GM19395 (cell line): ENCODE results near the gene VTI1B.

Experiments
- ATAC-seq: cut with Tn5 transposase; IDR thresholded peaks from one replicate; pipeline ENCODE4 v1.9.1; 2021; ENCODE audit warnings: mild to moderate bottlenecking, moderate library complexity; ENCODE audit not compliant: unreplicated experiment

VTI1B gene

DNA sequence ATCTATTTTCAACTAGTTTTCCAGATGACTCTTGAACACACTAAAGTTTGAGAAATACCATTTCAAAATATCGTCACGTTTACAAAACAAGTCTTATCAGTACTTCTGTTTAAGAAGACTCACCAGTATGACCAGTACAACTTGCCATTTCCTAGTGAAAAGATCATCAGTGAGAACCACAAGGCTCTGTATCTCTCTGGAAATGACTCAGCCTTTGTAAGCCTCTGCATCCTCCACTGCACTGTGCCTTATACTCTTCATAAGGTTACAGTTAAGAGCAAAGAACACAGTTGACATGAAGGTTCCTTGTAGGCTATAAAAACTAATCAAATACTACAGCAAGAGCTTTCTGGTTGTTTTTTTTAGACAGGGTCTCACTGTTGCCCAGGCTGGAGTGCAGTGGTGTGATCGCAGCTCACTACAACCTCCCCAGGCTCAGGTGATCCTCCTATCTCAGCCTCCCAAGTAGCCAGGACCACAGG is 5.7 kb upstream of the VTI1B start:
- peak; percentile 98 for ATAC-seq

DNA sequence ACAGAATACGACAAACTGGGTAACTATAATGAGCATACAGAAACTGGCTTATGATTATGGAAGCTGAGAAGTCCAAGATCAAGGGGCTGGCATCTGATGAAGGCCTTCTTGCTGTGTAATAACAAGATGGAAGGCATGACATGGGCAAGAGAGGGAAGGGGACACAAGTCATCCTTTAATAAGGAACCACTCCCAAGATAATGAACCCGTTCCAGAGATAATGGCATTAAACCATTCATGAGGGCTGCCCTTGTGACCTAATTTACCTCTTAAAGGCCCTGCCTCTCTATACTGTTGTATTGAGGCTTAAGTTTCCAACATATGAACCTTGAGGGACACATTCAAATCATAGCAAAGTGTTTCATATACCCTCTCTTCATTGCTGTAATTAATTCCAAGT is 4.6 kb upstream of the VTI1B start:
- no peak for ATAC-seq

GRCh38 chr14:67675219-67675582 is 769 bp upstream of the VTI1B start:
- ATAC-seq, result no peak

- ATAC-seq, result peak; percentile 60
These were observed 323 bp downstream of the VTI1B start for GRCh38 chr14:67674139-67674479.

DNA sequence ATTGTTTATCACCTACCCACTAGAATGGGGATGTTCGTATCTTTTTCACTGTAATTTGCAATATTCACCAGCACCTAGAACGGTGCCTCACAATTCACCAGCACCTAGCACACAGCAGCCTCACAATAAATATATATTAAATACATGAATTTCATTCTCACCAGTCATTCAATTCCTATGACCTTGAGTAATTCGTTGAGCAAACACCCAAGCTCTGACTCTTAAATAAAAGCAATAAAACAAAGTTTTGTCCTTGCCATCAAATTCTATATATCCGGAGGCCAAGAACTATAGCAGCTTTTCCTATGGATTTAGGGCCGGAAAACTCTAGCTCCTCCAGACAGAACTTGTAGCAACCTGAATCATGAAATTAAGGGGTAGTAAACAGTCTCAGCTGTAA is 981 bp downstream of the VTI1B start:
- no peak for ATAC-seq

- ATAC-seq, result no peak
These were observed 5.9 kb downstream of the VTI1B start for GRCh38 chr14:67668559-67668958.

DNA sequence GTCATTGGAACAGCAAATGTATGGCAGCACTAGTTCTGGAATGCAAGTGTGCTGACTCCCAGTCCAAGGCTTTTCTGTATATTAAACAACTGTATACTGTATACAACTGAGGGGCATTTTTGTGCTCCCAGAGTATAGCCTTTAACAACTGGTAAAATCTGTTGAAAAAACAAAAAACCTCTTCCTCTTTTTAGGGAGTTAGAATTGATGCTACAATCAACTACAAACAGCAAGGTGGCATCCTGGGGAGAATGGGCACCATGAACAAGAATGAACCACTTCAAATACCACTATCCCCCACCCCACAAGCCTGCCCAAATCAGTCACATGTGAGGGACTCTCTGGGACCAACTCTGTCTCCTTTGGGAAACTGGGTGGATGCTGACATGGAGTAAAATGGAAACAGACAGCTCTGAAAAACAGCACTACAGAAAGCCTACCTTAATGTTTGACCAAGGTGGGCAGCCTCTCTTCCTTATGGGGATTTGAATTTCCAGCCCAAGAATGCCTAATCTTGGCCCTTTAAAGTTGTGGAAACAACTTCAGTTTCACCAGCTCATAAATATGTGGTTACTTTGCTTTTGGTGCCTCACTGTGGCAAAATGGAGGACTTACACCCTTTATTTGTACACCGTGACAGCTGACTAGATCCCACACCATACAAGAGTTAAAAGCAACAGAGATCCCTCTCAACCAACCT is 7.5 kb downstream of the VTI1B start:
- ATAC-seq, result peak; percentile 70

- no peak for ATAC-seq
These were observed 8.6 kb downstream of the VTI1B start for GRCh38 chr14:67665868-67666267.

DNA sequence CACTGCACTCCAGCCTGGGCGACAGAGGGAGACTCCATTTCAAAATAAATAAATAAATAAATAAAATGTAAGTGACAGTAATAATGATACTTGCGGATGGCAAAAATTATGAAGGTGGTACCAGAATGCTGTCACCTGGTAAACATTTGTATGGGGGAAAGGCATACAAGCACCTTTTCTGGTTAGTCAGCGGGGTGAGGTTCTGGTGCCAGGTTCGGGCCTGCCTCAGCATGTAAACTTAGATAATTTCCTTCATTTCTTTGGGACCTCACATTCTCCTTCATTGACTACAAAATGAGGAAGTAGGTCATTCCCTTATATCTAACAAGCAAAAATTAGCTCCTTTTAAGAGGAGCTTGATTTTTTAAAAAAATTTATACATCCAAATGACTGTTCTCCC is 10.8 kb downstream of the VTI1B start:
- ATAC-seq, result no peak

DNA sequence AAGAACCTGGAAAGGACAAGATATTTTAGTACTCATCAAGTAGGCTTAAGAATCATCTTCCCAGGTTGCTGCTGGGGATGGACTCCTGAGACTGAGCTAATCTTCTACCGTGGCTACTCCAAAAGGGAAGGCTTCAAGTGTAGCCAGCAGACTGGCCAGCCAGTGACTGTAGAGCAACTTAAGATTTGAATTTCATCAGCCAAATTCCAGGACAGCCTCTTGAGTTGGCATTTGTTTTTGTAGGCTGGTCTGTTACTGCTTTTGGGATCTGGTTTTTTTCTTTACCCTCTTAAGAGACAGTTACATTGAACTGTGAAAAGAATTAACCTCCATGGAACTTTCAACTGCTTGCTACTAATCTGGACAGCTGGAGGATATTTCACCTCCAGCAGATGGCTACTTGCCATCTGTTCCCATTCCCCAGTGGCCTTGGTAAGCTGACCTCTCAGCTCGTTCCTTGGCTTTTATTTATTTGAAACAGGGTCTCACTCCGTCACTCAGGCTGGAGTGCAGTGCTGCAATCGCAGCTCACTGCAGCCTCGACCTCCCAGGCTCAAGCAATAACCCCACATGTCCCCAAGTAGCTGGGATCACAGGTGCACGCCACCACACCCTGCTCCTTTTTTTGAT is 20.7 kb downstream of the VTI1B start:
- ATAC-seq, result no peak

- no peak for ATAC-seq
These were observed 22.2 kb downstream of the VTI1B start for GRCh38 chr14:67652189-67652588.

- ATAC-seq, result no peak
These were observed 23.7 kb downstream of the VTI1B start for GRCh38 chr14:67650694-67651093.

GRCh38 chr14:67650151-67650550 is 24.3 kb downstream of the VTI1B start:
- no peak for ATAC-seq

DNA sequence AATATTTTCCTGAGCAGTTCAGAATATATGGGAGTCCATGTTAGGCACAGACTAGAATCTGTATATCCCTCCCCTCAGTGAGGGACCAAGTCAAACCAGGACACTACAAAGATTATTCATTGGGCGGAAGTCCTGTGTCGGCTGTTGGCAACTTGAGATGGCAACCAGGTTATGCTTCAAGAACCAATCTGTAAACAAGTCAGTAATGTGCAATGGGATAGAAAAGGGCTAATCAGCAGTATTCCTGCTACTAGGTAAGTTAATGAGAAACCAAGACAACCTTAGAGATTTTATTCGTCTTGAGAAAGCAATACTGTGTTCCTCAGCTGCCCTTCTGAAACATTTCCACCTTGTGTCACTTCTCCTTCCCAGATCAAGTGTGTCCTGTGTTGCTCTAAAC is 28.3 kb downstream of the VTI1B start:
- no peak for ATAC-seq

DNA sequence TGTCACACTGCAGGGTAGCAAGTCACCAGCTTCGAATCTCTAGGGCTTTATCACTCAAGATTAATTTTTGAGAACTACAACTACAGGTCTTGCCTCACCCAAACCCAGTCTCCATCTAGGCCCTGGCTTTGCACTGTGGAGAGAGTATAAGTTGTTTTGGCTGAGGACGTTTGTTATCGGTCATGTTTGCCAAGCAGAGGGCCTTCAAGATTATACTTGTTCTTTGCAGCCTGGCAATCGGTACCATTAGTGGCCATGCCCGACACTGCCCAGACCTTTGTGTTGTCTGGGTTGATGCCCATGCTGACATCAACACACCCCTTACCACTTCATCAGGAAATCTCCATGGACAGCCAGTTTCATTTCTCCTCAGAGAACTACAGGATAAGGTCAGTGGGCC is 29.0 kb downstream of the VTI1B start:
- no peak for ATAC-seq

GRCh38 chr14:67644428-67644827 is 30.0 kb downstream of the VTI1B start:
- no peak for ATAC-seq

DNA sequence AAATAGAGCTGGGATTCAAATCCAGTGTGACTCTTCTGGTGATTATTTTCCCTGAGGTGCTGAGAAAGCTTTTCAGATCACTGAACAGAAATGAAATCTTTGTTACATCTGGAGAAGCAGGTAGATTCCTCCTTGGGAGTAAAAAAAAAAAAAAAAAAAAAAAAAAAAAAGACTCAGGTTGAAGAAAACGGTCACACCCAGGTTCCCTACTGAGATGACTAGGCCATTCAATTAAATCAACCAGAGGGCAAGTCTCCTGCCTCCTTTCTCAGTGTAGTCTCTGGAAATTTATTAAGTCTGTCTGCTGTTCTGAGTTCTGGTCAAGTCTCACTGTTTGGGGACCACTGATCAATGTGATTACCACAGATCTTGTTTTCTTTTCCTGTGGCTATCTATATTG is 30.7 kb downstream of the VTI1B start:
- ATAC-seq, result no peak

- ATAC-seq, result no peak
These were observed 32.3 kb downstream of the VTI1B start for GRCh38 chr14:67641902-67642749.

DNA sequence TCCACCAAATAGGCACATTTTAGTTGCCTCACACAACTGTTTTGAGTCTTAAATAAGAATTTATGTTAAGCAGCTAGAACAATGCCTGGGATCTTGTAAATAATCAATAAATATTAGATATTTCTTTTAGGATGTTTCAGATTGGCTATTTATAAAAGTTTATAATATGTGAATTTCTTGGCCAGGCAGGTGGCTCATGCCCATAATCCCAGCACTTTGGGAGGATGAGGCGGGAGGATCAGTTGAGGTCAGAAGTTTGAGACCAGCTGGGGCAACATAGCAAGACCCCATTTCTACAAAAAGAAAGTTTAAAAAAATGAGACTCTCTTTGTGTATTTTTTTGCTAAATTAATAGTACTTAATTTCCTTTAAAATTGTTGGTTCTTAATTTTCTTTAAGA is 33.0 kb downstream of the VTI1B start:
- no peak for ATAC-seq

GRCh38 chr14:67638642-67639041 is 35.8 kb downstream of the VTI1B start:
- ATAC-seq, result no peak

DNA sequence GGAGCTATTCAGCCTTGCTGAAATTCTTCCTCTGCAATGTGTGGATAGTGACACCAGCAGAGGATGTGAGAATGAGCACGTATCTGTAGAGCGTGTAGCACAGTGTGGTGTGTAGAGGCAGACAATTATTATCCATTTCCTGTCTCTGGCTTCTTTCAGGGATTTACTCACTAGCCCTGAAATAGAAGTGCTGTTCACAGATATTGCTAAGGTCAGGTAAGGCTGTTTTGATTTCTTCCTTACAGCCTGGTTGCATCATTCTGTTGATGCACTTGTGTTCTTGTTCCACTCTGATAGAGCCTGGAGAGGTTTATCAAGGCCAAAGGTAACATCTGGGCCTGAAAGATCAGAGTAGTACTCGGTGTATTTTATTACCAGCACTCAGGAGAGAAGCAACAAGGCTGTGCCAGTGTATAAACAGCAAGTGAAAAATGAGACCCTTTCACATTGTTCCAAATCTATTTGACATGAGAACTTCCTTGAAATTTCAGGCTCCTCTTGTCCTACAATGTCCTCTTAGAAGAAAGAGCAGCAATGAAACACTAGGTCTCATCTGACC is 38.0 kb downstream of the VTI1B start:
- no peak for ATAC-seq
